Measurements from ENCODE around the gene SYNPO.

Gene SYNPO

DNA sequence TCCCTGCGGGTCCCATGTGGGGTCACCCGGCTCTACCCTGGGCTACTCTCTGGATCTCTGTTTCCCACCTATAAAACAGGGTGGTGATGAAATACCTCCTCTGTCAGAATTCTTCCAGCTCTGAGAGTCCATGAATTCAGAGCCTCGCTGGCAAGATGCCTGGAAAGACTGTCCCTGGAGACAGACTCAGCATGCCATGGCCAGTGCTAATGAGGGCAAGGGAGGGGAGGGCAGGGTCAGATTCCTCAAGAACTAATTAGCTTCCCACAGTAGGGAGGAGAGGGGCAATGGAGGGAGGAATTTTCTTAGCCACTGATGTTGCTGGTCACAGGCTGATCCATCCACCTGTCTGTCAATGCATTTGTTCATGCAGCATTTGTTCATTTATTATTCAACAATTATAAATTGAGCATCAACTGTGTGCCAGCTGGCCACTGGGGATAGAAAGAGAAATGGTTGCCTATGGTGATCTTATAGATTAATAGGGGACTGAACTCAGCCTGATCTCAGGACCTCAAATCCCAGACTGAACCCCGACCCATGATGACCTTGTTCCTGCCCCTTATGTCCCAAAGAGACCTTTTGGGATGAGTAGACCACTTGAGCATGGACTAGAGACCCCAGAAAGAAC, 4.7 kb downstream of the SYNPO start:
- DNase-seq, result no peak

DNA sequence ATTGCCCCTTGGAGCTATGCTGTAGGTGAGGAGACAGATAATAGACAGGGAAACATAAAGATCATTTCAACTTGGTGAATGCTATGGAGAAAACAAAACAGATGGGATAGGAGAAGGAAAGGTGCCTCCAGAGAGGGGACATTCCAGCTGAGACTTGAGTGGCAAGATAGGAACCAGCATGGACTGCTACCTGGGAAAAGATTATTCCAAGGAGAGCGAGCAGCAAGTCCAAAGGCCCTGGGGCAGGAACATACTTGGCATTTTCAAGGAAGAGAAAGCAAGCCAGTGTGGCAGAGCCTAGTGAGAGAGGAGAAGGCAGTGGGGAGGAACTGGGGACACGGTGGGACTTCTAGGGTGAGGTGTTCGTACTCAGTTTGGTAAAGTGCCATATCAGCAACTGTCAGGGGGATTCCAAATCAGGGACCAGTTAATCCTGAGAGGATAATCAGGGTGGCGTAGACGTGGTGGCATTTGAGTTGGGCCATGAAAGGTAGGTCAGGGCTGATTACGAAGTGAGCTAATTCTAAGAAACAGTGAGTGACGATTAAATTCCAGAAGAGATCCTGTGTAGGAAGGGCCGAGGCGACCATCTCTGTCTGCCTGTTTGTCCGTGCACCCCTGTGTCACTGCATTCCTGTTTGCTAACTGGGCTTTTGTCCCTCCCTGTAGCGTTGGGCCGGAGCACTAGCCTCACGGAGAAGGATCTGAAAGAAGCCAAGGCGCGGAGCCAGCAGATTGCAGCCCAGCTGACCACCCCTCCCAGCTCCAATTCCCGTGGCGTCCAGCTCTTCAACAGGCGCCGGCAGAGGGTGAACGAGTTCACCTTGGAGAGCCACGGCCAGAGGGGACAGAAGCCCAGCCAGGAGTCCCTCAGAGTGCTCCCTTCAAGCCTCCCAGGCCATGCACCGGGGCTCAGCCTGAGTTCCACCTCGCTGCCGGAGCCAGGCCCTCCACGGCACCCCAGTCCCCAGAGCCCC, 7.1 kb downstream of the SYNPO start:
- no peak for DNase-seq

DNA sequence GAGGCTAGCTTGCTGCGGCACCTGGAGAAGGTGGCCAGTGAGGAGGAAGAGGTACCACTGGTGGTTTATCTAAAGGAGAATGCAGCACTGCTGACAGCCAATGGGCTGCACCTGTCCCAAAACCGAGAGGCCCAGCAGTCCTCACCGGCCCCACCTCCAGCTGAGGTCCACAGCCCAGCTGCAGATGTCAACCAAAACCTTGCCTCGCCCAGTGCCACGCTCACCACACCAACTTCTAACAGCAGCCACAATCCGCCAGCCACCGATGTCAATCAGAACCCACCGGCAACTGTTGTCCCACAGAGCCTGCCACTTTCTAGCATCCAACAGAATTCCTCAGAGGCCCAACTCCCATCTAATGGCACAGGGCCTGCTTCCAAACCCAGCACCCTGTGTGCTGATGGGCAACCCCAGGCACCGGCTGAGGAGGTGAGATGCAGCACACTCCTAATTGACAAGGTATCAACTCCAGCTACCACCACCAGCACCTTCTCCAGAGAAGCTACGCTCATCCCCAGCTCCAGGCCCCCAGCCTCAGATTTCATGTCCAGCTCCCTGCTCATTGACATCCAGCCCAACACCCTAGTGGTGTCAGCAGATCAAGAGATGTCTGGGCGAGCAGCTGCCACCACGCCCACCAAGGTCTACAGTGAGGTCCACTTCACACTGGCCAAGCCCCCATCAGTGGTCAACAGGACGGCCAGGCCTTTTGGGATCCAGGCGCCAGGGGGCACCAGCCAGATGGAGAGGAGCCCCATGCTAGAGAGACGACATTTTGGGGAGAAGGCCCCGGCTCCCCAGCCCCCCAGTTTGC, 8.0 kb downstream of the SYNPO start:
- no peak for DNase-seq

DNA sequence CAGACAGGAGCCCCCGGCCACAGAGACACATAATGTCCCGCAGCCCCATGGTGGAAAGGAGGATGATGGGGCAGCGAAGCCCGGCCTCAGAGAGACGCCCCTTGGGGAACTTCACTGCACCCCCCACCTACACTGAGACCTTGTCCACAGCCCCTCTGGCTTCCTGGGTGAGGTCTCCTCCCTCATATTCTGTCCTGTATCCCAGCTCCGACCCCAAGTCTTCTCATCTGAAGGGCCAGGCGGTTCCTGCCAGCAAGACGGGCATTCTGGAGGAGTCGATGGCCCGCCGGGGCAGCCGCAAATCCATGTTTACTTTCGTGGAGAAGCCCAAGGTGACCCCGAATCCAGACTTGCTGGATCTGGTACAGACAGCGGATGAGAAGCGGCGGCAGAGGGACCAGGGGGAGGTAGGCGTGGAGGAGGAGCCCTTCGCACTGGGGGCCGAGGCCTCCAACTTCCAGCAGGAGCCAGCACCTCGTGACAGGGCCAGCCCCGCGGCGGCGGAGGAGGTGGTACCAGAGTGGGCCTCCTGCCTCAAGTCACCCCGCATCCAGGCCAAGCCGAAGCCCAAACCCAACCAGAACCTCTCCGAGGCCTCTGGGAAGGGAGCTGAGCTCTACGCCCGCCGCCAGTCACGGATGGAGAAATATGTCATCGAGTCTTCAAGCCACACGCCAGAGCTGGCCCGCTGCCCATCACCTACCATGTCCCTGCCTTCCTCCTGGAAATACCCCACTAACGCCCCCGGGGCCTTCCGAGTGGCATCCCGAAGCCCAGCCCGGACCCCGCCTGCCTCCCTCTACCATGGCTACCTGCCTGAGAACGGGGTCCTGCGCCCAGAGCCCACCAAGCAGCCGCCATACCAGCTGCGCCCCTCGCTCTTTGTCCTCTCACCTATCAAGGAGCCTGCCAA, 8.9 kb downstream of the SYNPO start:
- DNase-seq, result no peak

DNA sequence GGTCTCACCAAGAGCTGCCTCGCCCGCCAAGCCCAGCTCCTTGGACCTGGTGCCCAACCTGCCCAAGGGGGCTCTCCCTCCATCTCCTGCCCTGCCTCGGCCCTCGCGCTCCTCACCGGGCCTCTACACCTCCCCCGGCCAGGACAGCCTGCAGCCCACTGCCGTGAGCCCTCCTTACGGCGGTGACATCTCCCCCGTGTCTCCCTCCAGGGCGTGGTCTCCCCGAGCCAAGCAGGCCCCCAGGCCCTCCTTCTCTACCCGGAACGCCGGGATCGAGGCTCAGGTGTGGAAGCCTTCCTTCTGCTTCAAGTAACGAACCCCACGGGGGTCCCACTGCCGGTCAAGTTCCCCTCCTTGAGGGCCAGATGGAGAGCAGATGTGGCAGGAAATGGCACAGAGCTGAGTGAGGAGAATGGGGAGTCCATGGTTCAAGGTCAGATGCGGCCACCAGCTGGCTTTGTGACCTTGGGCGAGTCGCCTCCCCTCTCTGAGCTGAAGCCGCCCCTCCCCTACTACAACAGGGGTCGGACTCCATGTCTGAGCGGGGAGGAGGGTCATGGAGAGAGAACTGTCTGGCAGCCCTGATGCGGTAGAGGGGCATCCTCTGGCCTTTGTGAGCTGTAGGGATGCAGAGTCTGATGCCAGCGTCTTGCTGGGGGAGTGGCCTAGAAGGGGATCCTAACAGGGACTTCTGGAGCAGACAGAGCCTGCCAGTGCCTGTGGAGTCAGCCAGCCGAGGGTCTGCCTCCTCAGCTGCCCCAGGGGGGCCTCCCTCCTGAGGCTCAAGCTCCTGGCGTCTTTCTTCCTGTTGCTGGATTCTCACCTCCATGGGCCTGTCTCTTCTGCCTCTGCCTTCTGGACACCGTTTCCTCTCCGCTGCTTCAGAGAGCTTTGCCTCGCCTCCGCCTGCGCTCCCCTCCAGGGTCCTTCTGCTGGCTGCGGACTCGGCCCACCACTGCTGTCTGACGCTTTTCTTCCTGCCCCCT, 9.9 kb downstream of the SYNPO start:
- DNase-seq, result no peak

DNA sequence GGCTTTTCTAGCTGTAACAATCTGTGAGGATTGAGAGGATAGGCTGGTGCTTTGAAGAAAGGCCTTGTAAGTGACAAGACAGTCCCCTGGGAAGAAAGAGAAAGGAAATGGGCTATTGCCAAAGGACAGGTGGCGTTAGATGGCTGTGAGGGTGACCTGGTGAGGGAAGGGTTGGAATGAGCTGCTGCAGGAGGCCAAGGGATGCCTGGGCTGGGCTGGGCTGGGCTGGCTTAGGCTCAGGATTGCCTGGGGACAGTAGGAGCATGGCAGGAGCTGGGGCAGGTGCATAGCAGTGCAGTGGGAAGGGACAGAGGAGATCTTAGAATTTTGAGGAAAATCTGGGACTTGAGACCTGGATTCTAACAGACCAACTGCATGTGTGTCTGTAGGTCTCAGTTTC, 10.9 kb downstream of the SYNPO start:
- DNase-seq, result no peak

DNA sequence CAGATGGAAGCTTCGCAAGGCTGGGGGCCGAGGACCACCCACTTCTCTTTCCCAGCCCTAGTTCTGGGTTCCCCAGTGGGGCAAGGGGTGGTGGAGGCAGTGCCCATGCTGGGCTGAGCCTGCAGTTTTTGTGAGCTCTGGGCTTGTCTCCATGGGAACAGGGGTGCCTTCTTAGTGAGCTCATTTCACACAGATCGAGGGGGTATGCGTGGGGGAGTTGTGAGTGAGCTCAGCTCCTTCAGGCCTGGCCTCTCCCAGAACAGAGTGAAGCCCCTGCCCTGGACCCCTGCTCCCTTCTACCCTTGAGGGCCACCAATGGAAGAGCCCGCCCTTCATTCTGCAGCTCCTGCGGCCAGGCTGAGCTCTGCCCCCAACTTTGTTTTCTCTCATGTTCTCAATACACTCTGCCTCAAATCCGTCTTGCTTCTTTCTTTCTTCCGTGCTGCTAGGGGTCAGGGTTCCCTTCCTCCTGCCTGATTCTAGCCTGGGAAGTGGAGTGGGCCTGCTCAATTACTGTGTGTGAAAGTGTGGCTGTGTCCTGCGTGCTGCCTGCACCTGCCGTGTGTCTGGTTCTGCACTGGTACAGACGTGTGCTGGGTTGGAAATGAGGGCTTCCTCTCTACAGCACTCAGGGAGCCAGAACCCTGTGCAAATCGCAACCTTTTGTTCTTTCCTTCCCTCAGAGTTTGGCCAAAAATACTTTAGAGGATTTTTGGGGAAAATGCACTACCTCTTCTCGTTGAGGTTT, 11.6 kb downstream of the SYNPO start:
- no peak for DNase-seq

DNA sequence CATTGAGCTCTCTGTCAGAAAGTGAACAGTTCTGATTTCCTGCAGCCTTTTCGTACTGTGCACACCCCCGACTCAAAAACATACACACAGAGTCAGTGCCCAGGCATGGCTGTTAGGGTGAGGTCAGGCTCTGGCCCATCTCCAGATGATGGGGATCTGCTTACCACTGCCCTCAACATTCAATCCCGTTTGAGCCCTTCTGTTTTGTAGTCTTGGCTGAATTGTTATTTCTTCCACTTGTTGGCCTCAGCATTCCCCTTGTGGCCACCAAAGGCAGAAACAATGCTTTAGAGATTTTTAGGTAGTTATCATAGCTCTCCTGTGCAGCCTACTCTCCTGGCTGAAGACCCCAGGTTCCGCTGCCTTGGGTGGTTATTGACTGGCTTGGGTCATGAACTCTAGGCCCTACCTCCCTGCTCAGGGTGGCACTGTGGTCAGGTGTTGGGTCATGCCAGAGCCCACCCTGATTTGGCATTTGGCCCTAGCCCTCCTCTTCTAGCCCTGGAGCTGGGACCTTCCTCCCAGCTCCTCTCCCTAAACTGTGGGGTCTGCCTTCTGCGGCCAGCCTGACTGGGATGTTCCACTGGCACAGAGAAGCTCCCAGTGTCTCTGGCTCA, 12.8 kb downstream of the SYNPO start:
- no peak for DNase-seq

DNA sequence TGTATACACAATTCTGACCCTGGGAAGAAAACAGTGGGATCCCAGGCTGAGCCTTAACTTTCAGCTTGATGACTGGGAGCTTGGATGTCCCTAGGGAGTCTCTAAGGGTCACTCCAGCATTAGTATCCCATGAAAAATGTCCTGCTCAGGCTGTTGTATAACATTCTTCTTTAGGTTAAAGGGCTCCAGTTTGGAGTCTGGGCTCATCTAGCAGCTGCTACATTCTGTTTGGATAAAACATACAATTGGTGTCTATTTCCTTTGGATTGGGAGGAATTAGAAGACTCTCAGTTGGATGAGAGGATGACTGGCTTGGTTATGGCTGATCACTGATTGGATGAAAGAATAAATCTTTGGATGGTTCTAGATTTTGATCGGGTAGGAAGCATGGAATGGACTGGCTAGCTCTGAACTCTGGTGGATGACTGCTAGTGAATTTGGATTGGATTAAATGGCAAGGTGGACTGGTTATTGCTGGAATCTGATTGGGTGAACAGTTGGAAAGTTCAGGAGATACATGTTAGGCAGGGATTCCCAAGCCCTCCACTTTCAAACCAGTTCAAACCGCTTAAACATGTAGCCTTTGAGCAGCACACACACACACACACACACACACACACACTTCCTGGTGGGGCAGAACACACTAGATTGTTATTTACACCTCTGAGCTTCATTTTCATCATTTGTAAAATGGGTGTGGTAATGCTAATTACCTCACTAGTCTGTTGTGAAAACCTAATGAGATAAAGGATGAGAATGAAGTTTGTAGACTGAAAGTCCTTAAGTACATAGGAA, 13.5 kb downstream of the SYNPO start:
- no peak for DNase-seq

DNA sequence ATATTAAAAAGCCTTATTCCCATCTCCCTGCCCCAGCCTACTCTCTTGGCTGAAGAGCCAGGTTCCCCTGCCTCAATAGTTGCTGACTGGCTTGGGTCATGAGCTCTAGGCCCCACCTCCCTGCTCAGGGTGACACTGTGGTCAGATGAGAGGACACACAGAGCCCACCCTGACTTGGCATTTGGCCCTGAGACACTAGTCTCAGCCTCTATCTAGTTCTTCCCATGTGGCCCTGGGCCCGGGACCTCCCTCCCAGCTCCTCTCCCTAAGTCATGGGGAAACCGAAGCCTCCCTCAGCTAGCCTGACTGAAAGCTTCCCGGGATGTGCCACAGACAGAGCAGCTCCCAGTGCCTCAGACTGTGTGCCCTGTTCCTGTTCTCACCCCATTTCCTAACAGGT, 14.8 kb downstream of the SYNPO start:
- no peak for DNase-seq

DNA sequence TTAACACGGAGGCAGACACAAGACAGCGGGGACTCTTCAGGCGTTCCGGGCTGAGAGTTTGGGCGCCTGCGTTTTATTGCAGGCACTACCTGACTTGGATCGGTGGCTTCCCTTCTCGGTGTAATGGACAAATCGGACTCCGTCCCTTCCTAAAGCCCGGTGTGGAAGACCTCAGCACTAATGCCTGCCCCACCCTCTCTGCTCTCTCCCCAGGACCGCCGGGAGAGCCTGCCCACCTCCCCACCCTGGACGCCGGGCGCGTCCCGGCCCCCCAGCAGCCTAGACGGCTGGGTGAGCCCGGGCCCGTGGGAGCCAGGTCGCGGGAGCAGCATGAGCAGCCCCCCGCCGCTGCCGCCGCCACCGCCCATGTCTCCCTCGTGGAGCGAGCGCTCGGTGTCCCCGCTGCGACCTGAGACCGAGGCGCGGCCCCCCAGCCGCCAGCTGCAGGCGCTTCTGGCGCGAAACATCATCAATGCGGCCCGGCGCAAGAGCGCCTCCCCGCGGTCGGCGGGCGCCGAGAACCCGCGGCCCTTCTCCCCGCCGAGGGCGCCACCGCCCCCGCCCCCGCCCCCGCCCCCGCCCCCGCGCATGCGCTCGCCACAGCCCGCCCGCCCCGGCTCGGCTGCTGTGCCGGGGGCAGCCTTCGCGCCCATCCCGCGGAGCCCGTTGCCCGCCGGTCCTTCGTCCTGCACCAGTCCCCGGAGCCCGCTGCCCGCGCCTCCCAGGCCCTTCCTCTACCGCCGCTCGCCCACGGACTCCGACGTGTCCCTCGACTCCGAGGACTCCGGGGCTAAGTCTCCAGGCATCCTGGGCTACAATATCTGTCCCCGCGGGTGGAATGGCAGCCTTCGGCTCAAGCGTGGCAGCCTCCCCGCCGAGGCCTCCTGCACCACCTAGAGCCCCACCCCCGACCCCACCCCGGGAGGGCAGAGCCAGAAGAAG, 16.0 kb downstream of the SYNPO start:
- DNase-seq, result peak; percentile 36

DNA sequence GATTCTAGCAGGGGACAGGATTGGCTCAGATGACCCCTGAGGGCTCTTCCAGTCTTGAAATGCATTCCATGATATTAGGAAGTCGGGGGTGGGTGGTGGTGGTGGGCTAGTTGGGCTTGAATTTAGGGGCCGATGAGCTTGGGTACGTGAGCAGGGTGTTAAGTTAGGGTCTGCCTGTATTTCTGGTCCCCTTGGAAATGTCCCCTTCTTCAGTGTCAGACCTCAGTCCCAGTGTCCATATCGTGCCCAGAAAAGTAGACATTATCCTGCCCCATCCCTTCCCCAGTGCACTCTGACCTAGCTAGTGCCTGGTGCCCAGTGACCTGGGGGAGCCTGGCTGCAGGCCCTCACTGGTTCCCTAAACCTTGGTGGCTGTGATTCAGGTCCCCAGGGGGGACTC, 17.7 kb downstream of the SYNPO start:
- DNase-seq, result no peak

DNA sequence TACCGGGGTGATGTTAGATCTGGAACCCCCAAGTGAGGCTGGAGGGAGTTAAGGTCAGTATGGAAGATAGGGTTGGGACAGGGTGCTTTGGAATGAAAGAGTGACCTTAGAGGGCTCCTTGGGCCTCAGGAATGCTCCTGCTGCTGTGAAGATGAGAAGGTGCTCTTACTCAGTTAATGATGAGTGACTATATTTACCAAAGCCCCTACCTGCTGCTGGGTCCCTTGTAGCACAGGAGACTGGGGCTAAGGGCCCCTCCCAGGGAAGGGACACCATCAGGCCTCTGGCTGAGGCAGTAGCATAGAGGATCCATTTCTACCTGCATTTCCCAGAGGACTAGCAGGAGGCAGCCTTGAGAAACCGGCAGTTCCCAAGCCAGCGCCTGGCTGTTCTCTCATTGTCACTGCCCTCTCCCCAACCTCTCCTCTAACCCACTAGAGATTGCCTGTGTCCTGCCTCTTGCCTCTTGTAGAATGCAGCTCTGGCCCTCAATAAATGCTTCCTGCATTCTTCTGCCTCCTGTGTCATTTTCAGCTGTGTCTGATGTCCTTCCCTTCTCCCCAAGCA, 18.3 kb downstream of the SYNPO start:
- no peak for DNase-seq

DNA sequence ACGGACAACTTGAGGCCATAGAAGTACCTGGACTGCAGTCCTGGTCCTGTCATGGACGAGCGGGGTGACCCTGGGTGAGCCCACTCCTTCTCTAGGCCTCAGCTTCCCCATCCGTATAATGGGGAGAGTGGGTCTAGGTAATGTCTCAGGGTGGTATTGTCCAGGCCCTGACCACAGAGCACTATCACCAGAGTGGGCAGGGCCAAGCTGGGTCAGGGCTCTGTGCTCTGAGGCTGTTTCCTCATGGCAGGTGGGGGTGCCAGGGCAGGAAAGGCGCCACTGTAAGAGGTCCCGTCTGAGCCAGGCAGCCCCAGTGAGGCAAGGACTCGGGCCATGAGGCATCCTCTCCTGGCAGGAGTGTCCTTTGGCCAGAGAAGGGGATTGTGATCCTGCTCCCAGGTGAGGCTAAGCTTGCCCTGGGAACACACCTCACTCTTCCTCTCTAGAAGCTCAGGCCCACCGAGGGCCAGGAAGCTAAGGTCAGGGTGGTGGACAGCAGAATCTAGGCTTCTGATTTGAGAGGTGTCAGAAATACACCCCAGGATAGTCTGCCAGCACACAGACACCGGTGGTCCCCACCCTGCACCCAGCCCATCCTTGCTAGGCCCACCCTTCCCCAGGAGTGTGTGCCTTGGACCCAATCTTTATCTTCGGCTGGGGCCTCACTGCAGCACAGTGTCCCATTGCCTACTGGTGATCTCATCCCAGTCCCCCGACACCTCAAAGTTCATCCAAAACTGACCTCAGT, 19.1 kb downstream of the SYNPO start:
- no peak for DNase-seq

DNA sequence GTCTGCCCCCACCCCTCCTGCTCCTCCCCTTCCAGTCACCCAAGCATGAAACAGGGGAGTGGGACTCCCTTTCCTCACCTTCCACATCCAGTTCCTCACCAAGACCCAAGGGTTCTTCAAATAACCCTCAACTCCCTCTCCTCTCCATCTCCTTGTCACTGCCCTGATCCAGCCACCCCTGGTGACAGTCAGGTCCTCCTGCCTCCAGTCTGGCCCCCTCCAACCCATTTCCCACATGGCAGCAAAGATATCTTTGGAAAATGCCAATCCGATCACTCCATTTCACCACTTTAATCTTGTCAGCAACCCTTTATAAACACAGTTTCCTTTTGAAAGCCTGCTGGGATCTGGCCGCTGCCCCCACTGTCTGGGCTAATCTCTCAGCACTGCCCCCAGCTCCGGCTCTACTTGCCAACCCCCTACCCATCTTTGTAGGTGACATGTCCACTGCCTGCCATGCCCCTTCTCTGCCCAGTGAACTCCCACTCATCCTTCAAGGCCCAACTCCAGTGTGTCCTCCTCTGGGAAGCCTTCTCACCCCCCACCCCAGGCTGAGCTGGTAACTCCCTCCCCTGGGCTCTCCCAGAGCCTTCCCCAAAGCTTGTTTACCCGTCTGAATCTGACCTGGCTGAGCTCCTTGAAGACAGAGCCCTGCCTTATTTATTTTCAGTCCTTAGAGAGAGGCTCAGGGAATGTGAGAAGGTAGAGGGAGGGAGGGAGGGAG, 19.8 kb downstream of the SYNPO start:
- no peak for DNase-seq

DNA sequence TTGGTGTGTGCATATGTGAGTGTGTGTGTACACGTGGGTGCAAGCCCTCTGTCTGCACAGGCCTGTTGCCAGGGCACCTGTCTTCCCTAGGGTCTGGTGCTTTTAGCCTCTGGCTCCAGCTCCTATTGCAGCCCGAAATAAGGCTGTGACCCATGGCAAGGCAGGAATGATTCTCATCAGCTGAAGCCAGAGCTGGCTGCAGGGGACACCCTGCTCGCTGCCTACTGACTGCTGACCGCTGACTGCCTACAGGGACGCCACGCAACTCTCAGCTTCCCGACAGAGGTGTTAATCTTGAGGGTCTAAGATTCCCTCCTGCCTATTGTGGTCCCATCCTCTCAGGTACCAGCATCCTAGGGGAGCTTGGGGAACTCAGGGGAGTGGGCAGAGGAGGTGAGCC, 20.6 kb downstream of the SYNPO start, which contains the start of gene MYOZ3:
TSS of gene MYOZ3 (plus strand) at position 166 of the 400 bp plus-strand sequence. CDS start 1,691 bp downstream, outside the sequence.
- no peak for DNase-seq
